GM12875 (cell line): ENCODE measurements around the gene THEMIS2.

ENCODE experiments used
- H3K4me3 ChIP-seq: one replicate; pipeline ENCODE4 v1.5.1; 2011; ENCODE audit warnings: low read depth, low read length, control low read depth
- TF ChIP-seq, protein P1 (sequence below): IDR thresholded peaks from 2 replicates; pipeline ENCODE4 v1.5.1; 2011; ENCODE audit warnings: low read depth, mild to moderate bottlenecking, control low read depth, inconsistent platforms, low read length, moderate library complexity, borderline replicate concordance; ENCODE audit not compliant: insufficient read depth

THEMIS2 gene

DNA sequence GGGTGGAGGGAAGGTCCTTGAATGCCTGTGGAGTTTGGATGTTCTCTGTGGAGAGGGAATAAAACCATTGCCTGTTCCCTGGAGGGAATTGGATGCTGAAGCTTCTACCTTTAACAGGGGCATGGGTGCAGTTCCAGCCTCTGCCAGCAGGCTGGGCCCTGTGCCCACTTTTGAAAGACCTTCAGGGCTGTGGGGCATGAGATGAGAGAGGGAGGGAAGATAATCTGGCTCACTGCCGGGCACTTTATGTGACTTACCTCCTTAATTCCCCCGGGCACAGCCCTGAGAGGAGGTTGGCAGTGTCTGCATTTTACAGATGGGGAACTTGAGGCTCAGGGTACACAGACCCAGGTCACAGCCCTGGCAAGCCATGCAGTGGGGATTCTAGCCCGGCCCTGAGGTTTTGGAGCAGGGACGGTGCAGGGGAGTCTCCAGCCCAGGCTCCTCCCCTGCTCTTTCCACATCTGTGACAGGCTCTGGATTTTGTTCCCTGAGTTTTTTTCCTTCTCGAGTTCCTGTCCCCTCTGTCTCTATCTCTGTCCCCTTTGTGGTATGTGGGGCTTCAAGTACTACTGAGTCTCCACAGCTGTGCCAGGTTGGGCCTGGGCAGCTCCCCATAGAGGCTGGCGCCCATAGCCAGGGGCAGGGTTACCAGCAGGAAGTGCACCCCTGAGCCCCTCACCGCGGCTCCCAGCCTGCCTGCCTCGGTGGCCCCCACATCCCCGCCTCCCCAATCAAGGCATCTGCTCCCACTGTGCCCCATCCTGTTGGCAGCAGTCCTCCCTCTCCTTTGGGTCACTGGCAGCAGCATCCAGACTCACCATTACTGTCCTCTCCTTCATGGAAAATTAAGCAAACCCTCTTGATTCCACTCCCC, 14.0 kb upstream of the THEMIS2 start:
- TF ChIP-seq, protein P1, sequence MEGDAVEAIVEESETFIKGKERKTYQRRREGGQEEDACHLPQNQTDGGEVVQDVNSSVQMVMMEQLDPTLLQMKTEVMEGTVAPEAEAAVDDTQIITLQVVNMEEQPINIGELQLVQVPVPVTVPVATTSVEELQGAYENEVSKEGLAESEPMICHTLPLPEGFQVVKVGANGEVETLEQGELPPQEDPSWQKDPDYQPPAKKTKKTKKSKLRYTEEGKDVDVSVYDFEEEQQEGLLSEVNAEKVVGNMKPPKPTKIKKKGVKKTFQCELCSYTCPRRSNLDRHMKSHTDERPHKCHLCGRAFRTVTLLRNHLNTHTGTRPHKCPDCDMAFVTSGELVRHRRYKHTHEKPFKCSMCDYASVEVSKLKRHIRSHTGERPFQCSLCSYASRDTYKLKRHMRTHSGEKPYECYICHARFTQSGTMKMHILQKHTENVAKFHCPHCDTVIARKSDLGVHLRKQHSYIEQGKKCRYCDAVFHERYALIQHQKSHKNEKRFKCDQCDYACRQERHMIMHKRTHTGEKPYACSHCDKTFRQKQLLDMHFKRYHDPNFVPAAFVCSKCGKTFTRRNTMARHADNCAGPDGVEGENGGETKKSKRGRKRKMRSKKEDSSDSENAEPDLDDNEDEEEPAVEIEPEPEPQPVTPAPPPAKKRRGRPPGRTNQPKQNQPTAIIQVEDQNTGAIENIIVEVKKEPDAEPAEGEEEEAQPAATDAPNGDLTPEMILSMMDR: peak; percentile 95
- H3K4me3 ChIP-seq: no peak overlapping the region

- TF ChIP-seq, protein P1: no peak
- no peak overlapping the region for H3K4me3 ChIP-seq
These were observed 13.3 kb upstream of the THEMIS2 start for GRCh38 chr1:27858949-27859576.

DNA sequence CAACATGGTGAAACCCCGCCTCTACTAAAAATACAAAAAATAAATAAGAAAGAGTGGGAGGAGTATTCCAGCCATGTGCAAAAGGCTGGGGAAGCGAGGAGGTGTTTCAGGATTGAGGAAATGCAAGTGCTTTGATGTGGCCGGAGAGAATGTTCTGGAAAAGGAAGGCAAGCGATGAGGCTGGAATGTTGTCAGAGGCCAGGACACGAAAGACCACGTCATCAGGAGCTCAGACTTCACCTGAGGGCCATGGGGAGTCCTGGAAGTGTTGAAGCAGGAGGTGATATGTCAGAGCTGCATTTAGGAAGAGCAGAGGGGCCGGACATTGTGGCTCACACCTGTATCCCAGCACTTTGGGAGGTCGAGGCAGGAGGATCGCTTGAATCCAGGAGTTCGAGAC, 10.9 kb upstream of the THEMIS2 start:
- H3K4me3 ChIP-seq: no peak overlapping the region
- TF ChIP-seq, protein P1: no peak

GRCh38 chr1:27862004-27862403, 10.3 kb upstream of the THEMIS2 start:
- no peak overlapping the region for H3K4me3 ChIP-seq
- TF ChIP-seq, protein P1: no peak

- H3K4me3 ChIP-seq: no peak overlapping the region
- TF ChIP-seq, protein P1: no peak
These were observed 9.4 kb upstream of the THEMIS2 start for GRCh38 chr1:27862671-27863537.

DNA sequence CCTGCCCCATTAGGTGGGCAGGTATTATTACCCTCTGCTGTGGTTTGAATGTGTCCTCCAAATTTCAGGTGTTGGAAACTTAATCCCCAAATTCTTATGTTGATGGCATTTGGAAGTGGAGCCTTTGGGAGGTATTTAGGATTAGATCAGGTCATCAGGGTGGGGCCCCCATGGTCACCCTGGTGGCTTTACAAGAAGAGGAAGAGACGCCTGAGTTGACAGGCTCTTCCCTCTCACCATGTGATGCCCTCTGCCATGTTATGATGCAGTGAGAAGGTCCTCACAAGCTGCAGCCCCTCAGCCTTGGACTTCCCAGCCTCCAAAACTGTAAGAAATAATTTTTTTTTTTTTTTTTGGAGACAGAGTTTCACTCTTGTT, 8.8 kb upstream of the THEMIS2 start:
- TF ChIP-seq, protein P1: no peak
- no peak overlapping the region for H3K4me3 ChIP-seq
